Dermis microvascular lymphatic vessel endothelial cell (primary cell): ENCODE data around the gene NTNG1. TPM values are rescaled to one million over a fixed set of nuclear protein-coding genes. Genes with fewer than 3 reads are reported as not detected.
"Not testable (repeated sequence)": the region's sequence is repeated elsewhere in the genome, so short reads cannot be mapped to it uniquely, and the experiment has no call there.

ENCODE experiments used
- DNase-seq, 2 donors: peaks; one replicate each; pipeline versions ENCODE4 v3.0.0 to v3.0.0-alpha.2; 2010; ENCODE audit warnings: low read depth in 2 of 2
- total RNA-seq: library from RNA; depleted of rRNA; stranded (reverse); fragments of >200 nt; gene quantifications from 2 replicates; pipeline ENCODE4 v1.2.1, GENCODE V29; 2014

Gene NTNG1
- 0.13 TPM in 2 replicates for total RNA-seq

GRCh38 chr1:107140703-107141490, at the start of gene NTNG1:
TSS of gene NTNG1 (plus strand) at chr1:107141039.
- DNase-seq = no peak

- DNase-seq = no peak
Measured at GRCh38 chr1:107091418-107091817, 49.4 kb upstream of the NTNG1 start.

- DNase-seq = not testable (repeated sequence)
Measured at GRCh38 chr1:107093395-107093794, 47.4 kb upstream of the NTNG1 start.

- DNase-seq = no peak
Measured at GRCh38 chr1:107095647-107096046, 45.2 kb upstream of the NTNG1 start.

GRCh38 chr1:107096690-107097089, 44.1 kb upstream of the NTNG1 start:
- no peak for DNase-seq

- no peak for DNase-seq
Measured at GRCh38 chr1:107098961-107099360, 41.9 kb upstream of the NTNG1 start.

GRCh38 chr1:107100331-107100984, 40.4 kb upstream of the NTNG1 start:
- no peak for DNase-seq

- no peak for DNase-seq
Measured at GRCh38 chr1:107105914-107106313, 34.9 kb upstream of the NTNG1 start.

GRCh38 chr1:107110326-107110725, 30.5 kb upstream of the NTNG1 start:
- no peak for DNase-seq

GRCh38 chr1:107116306-107116790, 24.5 kb upstream of the NTNG1 start:
- no peak for DNase-seq

- DNase-seq = no peak
Measured at GRCh38 chr1:107122225-107122624, 18.6 kb upstream of the NTNG1 start.

- DNase-seq = no peak
Measured at GRCh38 chr1:107123741-107124140, 17.1 kb upstream of the NTNG1 start.

- no peak for DNase-seq
Measured at GRCh38 chr1:107124694-107125093, 16.1 kb upstream of the NTNG1 start.

GRCh38 chr1:107132195-107132594, 8.6 kb upstream of the NTNG1 start:
- no peak for DNase-seq

- DNase-seq = no peak
Measured at GRCh38 chr1:107132780-107133179, 8.1 kb upstream of the NTNG1 start.

GRCh38 chr1:107135463-107135862, 5.4 kb upstream of the NTNG1 start:
- DNase-seq = peak in 1 of 2 donors; percentile 29

- DNase-seq = no peak
Measured at GRCh38 chr1:107138166-107138565, 2.7 kb upstream of the NTNG1 start.

- DNase-seq = no peak
Measured at GRCh38 chr1:107138767-107139445, 1.9 kb upstream of the NTNG1 start.

- peak in 1 of 2 donors; percentile 7 for DNase-seq
Measured at GRCh38 chr1:107139833-107140702, 771 bp upstream of the NTNG1 start.

- peak in 1 of 2 donors; percentile 7 for DNase-seq
Measured at GRCh38 chr1:107141491-107142126, 770 bp downstream of the NTNG1 start.

GRCh38 chr1:107142140-107142542, 1.3 kb downstream of the NTNG1 start:
- DNase-seq = peak in 1 of 2 donors; percentile 46
